Measurements from ENCODE around the gene KTN1. TPM values are rescaled to one million over a fixed set of nuclear protein-coding genes. Genes with fewer than 3 reads are reported as not detected.

The KTN1 gene
- total RNA-seq, 6 experiments from 2014 or later, result 135 to 175 (median 148) TPM

- no peaks in the 10 kb centered on the region for H3K27me3 Mint-ChIP-seq (ENCODE audit: insufficient read depth)
Measured at GRCh38 chr14:55620981-55621380, 41.0 kb downstream of the KTN1 start.

GRCh38 chr14:55621391-55621790, 41.4 kb downstream of the KTN1 start:
- Mint-ChIP-seq H3K9me3 (no peaks in the 10 kb centered on the region), H3K27me3 (ENCODE audit: insufficient read depth) (no peaks in the 10 kb centered on the region), H3K27ac (no peak overlapping the region), H3K4me1 (ENCODE audit: low read depth) (peaks cover 10% of the 10 kb centered on the region; the same call in 1 of the 2 replicates), H3K4me3 (no peak overlapping the region), H3K36me3 (ENCODE audit: low read depth) (peaks cover 44% of the 10 kb centered on the region)
- no peak for TF ChIP-seq CTCF (IDR thresholded peaks at IDR 0.05)
- DNase-seq, result no peak

More at GRCh38 chr14:55620981-55621380, 41.0 kb downstream of the KTN1 start:
- no peak overlapping the region for H3K4me3 Mint-ChIP-seq
- no peak for DNase-seq
- H3K9me3 Mint-ChIP-seq, result no peaks in the 10 kb centered on the region
- peaks cover 48% of the 10 kb centered on the region for H3K36me3 Mint-ChIP-seq (ENCODE audit: low read depth)
- peaks cover 6% of the 10 kb centered on the region; the same call in 1 of the 2 replicates for H3K4me1 Mint-ChIP-seq (ENCODE audit: low read depth)
- no peak overlapping the region for H3K27ac Mint-ChIP-seq
- TF ChIP-seq CTCF (IDR thresholded peaks at IDR 0.05), result no peak

- no peak for TF ChIP-seq CTCF (IDR thresholded peaks at IDR 0.05)
- H3K4me3 Mint-ChIP-seq, result no peak overlapping the region
- H3K9me3 Mint-ChIP-seq, result no peaks in the 10 kb centered on the region
- no peak for DNase-seq
- peaks cover 30% of the 10 kb centered on the region for H3K36me3 Mint-ChIP-seq (ENCODE audit: low read depth)
- no peaks in the 10 kb centered on the region for H3K27me3 Mint-ChIP-seq (ENCODE audit: insufficient read depth)
- peaks cover 17% of the 10 kb centered on the region; the same call in 1 of the 2 replicates for H3K4me1 Mint-ChIP-seq (ENCODE audit: low read depth)
- no peak overlapping the region for H3K27ac Mint-ChIP-seq
Measured at GRCh38 chr14:55624913-55625312, 44.9 kb downstream of the KTN1 start.

- no peak overlapping the region for H3K4me3 Mint-ChIP-seq
- TF ChIP-seq CTCF (IDR thresholded peaks at IDR 0.05), result no peak
- H3K36me3 Mint-ChIP-seq (ENCODE audit: low read depth), result peaks cover 30% of the 10 kb centered on the region
- DNase-seq, result no peak
- H3K4me1 Mint-ChIP-seq (ENCODE audit: low read depth), result peaks cover 17% of the 10 kb centered on the region; the same call in 1 of the 2 replicates
- no peaks in the 10 kb centered on the region for H3K27me3 Mint-ChIP-seq (ENCODE audit: insufficient read depth)
- no peak overlapping the region for H3K27ac Mint-ChIP-seq
- no peaks in the 10 kb centered on the region for H3K9me3 Mint-ChIP-seq
Measured at GRCh38 chr14:55625481-55625880, 45.5 kb downstream of the KTN1 start.

- no peaks in the 10 kb centered on the region for H3K9me3 Mint-ChIP-seq
- no peaks in the 10 kb centered on the region for H3K27me3 Mint-ChIP-seq (ENCODE audit: insufficient read depth)
- no peak overlapping the region for H3K4me3 Mint-ChIP-seq
- peak overlapping the region; percentile 1; the same call in 1 of the 2 replicates for H3K27ac Mint-ChIP-seq
- peaks cover 17% of the 10 kb centered on the region; the same call in 1 of the 2 replicates for H3K4me1 Mint-ChIP-seq (ENCODE audit: low read depth)
- peaks cover 28% of the 10 kb centered on the region for H3K36me3 Mint-ChIP-seq (ENCODE audit: low read depth)
- no peak for DNase-seq
- TF ChIP-seq CTCF (IDR thresholded peaks at IDR 0.05), result no peak
Measured at GRCh38 chr14:55626131-55626530, 46.1 kb downstream of the KTN1 start.

GRCh38 chr14:55628426-55628825, 48.4 kb downstream of the KTN1 start:
- Mint-ChIP-seq H3K27ac (no peak overlapping the region), H3K27me3 (ENCODE audit: insufficient read depth) (no peaks in the 10 kb centered on the region), H3K9me3 (no peaks in the 10 kb centered on the region), H3K4me3 (no peak overlapping the region), H3K4me1 (ENCODE audit: low read depth) (peaks cover 17% of the 10 kb centered on the region; the same call in 1 of the 2 replicates), H3K36me3 (ENCODE audit: low read depth) (peaks cover 25% of the 10 kb centered on the region)
- DNase-seq, result no peak
- TF ChIP-seq CTCF (IDR thresholded peaks at IDR 0.05), result no peak
